ENCODE results near the gene PRSS50. TPM values are rescaled to one million over a fixed set of nuclear protein-coding genes. Genes with fewer than 3 reads are reported as not detected.

Gene PRSS50
- total RNA-seq, 6 donors from 2014 or later: 0.10 to 4.2 (median 0.40) TPM

DNA sequence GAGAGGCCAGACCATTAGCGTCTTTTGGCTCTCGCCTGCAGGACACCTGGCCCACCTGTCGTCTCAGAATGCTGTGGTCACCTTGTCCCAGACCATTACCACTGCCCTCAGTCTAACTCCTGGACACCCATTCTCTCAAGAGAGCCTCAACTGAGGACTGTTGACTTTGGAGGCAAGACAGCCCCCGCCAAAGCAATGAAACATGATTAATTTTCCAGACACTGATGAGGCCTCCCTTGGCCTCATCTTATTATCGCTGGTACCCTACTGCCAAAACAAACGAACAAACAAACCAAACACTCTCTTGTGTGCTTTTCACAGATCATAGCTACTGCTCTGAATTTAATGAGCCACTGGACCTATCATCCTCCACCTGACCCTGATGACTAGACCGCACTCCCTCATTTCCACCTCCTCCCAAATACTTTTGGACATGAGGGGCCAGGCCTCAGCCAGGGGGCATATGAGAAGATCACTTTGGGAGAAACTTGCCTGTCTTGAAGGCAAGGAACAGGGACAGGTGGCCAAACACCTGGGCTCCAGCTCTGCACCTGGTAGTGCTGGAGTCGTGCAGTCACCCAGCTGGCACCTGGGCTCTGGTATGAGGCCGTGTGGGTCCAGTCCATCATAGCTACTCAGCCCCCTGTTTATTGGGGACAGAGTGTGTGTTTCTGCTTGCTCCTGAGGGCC, 51.8 kb downstream of the PRSS50 start:
- TF ChIP-seq POLR2A (IDR thresholded peaks at IDR 0.05) (no peak), POLR2AphosphoS5 (IDR thresholded peaks at IDR 0.05) (no peak), EP300 (IDR thresholded peaks at IDR 0.05) (no peak)
- TF ChIP-seq, protein P1, sequence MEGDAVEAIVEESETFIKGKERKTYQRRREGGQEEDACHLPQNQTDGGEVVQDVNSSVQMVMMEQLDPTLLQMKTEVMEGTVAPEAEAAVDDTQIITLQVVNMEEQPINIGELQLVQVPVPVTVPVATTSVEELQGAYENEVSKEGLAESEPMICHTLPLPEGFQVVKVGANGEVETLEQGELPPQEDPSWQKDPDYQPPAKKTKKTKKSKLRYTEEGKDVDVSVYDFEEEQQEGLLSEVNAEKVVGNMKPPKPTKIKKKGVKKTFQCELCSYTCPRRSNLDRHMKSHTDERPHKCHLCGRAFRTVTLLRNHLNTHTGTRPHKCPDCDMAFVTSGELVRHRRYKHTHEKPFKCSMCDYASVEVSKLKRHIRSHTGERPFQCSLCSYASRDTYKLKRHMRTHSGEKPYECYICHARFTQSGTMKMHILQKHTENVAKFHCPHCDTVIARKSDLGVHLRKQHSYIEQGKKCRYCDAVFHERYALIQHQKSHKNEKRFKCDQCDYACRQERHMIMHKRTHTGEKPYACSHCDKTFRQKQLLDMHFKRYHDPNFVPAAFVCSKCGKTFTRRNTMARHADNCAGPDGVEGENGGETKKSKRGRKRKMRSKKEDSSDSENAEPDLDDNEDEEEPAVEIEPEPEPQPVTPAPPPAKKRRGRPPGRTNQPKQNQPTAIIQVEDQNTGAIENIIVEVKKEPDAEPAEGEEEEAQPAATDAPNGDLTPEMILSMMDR (IDR thresholded peaks at IDR 0.05): no peak
- Histone ChIP-seq H3K27me3 (no peaks in the 10 kb centered on the region), H3K9me3 (no peaks in the 10 kb centered on the region), H3K4me1 (peaks cover 4 to 9% (median 6%) of the 10 kb centered on the region in 4 donors), H3K4me3 (no peak overlapping the region), H3K27ac (no peak overlapping the region), H3K36me3 (peaks cover 0 to 9% (median 0%) of the 10 kb centered on the region in 4 donors)
- 87 to 88% methylated on average over 8 to 9 of the region's 9 CpGs for WGBS, 2 donors
- ATAC-seq (ENCODE audit: low FRiP score in 2 of 2) (no peak), DNase-seq (peak in 1 of 2 donors; percentile 17)

DNA sequence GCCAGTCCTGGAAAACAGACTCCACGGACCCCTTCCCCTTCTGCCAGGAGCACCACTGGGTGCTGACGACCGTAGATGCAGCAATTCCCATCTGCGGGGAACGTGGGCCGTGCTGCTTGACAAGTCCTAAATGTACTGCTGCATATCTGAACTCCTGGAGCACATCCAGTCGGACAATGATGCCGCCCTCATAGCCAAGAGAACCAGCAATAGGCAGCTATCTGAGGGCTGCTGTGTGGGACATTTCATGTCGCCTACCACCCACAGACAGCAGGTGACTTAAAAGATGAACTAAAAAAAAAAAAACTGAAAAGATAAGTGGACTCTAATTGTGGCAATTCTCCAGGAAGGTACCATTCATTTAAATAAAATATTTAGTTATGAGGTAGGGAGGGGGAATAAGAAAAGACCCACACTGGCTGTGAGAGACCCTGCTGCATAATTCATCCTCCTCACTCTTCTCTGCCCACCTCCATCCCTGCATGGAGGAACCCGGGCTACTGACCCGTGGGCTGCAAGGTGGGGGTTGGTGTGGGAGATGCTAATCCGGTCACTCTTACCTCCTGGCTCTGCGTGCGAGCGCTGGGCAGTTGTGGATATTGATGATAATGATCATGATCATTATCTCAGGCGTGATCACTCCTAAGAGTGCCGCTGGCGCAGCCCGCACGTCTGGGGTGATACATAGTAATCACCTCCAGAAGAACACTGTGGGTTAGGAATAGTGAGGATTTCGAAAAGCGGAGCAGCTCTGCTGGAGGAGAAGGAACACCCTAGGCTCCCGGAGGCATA, 52.5 kb downstream of the PRSS50 start:
- TF ChIP-seq POLR2AphosphoS5 (IDR thresholded peaks at IDR 0.05): no peak
- no peak for TF ChIP-seq EP300 (IDR thresholded peaks at IDR 0.05)
- no peak for TF ChIP-seq POLR2A (IDR thresholded peaks at IDR 0.05)
- TF ChIP-seq, protein P1 (IDR thresholded peaks at IDR 0.05): no peak

DNA sequence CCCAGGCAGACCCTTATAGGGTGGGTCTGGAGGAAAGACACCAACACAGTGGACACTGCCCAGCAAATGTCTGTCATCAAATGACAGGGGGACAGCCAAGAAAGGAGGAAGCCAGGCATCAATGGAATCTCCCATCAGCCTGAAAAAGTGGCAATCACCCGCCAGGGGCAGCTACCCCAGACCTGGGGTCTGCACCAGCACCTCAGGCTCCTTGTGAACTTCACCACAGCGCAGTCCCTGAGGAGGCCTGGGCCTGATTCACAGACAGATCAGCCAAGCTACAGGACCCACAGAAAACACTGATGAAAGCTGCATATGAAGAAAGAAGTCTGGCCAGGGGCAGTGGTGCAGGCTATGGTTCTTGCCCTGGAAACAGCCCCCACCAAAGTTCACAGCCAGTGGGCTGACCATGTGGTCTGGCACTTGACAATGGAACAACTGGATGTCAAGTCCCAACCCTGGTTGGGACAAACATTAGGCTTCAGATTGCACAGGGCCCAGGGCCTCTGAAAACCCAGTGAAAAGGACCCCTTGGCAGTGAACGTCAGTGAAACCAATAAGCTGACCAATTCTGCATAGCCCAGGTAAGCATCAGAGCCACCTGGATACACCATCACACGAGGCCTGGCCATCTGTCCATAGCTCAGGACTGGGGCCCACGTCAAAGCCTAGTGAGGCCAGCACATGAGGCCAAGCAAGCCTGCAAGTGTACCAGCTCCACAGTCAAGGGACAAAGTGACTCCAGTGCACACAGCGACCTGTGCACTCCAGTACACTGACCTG, 53.3 kb downstream of the PRSS50 start:
- ATAC-seq (ENCODE audit: low FRiP score in 2 of 2) (no peak), DNase-seq (no peak)
- TF ChIP-seq EP300 (IDR thresholded peaks at IDR 0.05): no peak
- TF ChIP-seq, protein P1 (IDR thresholded peaks at IDR 0.05): no peak
- TF ChIP-seq POLR2AphosphoS5 (IDR thresholded peaks at IDR 0.05): no peak
- TF ChIP-seq POLR2A (IDR thresholded peaks at IDR 0.05): no peak
- Histone ChIP-seq H3K27me3 (no peaks in the 10 kb centered on the region), H3K4me3 (no peak overlapping the region), H3K4me1 (peaks cover 4 to 9% (median 6%) of the 10 kb centered on the region in 4 donors), H3K36me3 (no peaks in the 10 kb centered on the region), H3K9me3 (no peaks in the 10 kb centered on the region), H3K27ac (no peak overlapping the region)
- 80 to 93% methylated on average over 1 to 6 of the region's 6 CpGs for WGBS, 2 donors

More for the DNA sequence above, 52.5 kb downstream of the PRSS50 start:
- 71 to 79% methylated on average over 17 to 23 of the region's 23 CpGs for WGBS, 2 donors
- peaks cover 4 to 9% (median 6%) of the 10 kb centered on the region in 4 donors for H3K4me1 ChIP-seq
- H3K4me3 ChIP-seq: no peak overlapping the region
- DNase-seq: no peak
- ATAC-seq (ENCODE audit: low FRiP score in 2 of 2): no peak
- H3K27me3 ChIP-seq: no peaks in the 10 kb centered on the region
- no peak overlapping the region for H3K27ac ChIP-seq
- no peaks in the 10 kb centered on the region for H3K9me3 ChIP-seq
- peaks cover 0 to 1% (median 0%) of the 10 kb centered on the region in 4 donors for H3K36me3 ChIP-seq

GRCh38 chr3:46663591-46664135, 54.0 kb downstream of the PRSS50 start:
- Histone ChIP-seq H3K4me1 (peaks cover 4 to 9% (median 6%) of the 10 kb centered on the region in 4 donors), H3K27ac (no peak overlapping the region), H3K36me3 (no peaks in the 10 kb centered on the region), H3K27me3 (no peaks in the 10 kb centered on the region), H3K9me3 (no peaks in the 10 kb centered on the region), H3K4me3 (no peak overlapping the region)
- TF ChIP-seq POLR2A (IDR thresholded peaks at IDR 0.05): no peak
- no peak for TF ChIP-seq EP300 (IDR thresholded peaks at IDR 0.05)
- TF ChIP-seq, protein P1 (IDR thresholded peaks at IDR 0.05): peak in 1 of 6 experiments; percentile 12
- no peak for TF ChIP-seq POLR2AphosphoS5 (IDR thresholded peaks at IDR 0.05)
- WGBS, 2 donors: 42 to 50% methylated on average over 8 of the region's 8 CpGs
- DNase-seq (no peak), ATAC-seq (ENCODE audit: low FRiP score in 2 of 2) (no peak)
